ENCODE data around the gene KIF18B. TPM values are rescaled to one million over a fixed set of nuclear protein-coding genes. Genes with fewer than 3 reads are reported as not detected.

The KIF18B gene
- total and polyA plus RNA-seq, 2 of the 8 experiments (the other 6 are each of a cell fraction or from before 2014, with no cell fraction given): 39.0 to 59.4 TPM

DNA sequence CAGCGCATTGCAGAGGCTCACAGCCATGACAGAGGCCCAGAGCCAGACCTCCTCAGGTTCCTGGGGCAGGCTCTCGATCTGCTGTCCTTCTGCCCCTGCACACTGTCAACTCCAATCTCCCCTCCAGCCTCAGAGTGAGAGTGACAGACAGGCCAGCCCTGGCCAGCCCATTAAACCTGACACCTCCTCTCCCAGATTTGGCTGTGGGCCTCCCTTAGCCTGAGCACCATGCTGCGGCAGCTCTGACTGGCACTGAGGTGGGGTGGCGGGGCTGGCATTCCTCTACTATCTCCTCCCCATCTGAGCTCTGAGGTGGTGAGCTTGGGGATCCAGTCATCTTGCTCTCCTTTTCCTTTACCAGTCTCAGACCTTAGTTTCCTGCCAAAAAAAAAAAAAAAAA, 36.0 kb upstream of the KIF18B start:
- Histone ChIP-seq H3K23me2 (ENCODE audit: low read depth, low read length) (peaks cover 20% of the 10 kb centered on the region; the same call in 1 of the 2 replicates), H3K79me2 (ENCODE audit: control insufficient read depth in 1 of 2, insufficient read depth in 2 of 2, low read length in 2 of 2) (no peaks in the 10 kb centered on the region), H2BK5ac (ENCODE audit: low read depth, low read length) (no peak overlapping the region), H3K14ac (ENCODE audit: insufficient read length) (no peak overlapping the region), H3K79me1 (ENCODE audit: low read depth, low read length) (no peaks in the 10 kb centered on the region), H4K20me1 (replicated peaks in 1 of 2; ENCODE audit: control insufficient read depth in 1 of 2, insufficient read depth in 2 of 2, low read length in 2 of 2) (no peaks in the 10 kb centered on the region), H4K91ac (replicated peaks; ENCODE audit: insufficient read length, low read length) (no peak overlapping the region), H2BK20ac (ENCODE audit: low read length) (no peak overlapping the region), H3K27ac (ENCODE audit: low read depth, low read length) (no peak overlapping the region), H4K5ac (ENCODE audit: insufficient read length, low read depth, low read length) (no peak overlapping the region), H3K4me2 (ENCODE audit: insufficient read depth in 1 of 2, low read depth in 2 of 2, low read length in 2 of 2) (no peak overlapping the region), H4K8ac (ENCODE audit: extremely low read depth, insufficient read depth, low read length) (no peak overlapping the region), H3K4me3 (ENCODE audit: extremely low read depth in 1 of 4, insufficient read depth in 2 of 4, low read depth in 3 of 4, low read length in 4 of 4) (no peak overlapping the region), H3K36me3 (ENCODE audit: control insufficient read depth in 2 of 4, insufficient read depth in 4 of 4, low read length in 3 of 4) (no peaks in the 10 kb centered on the region), H3K56ac (replicated peaks; ENCODE audit: insufficient read length, low read depth, low read length) (no peak overlapping the region), H3K4ac (replicated peaks; ENCODE audit: insufficient read length, low read depth, low read length) (no peak overlapping the region), H3K9me3 (ENCODE audit: insufficient read depth in 2 of 2, low read depth in 1 of 2, low read length in 1 of 2) (no peaks in the 10 kb centered on the region), H2BK12ac (ENCODE audit: low read depth, low read length) (no peak overlapping the region; the same call in 1 of the 2 replicates), H3K18ac (ENCODE audit: extremely low read depth, low read length) (no peak overlapping the region), H2AFZ (ENCODE audit: low read length) (no peak overlapping the region), H3K23ac (ENCODE audit: insufficient read length) (no peak overlapping the region), H2BK15ac (ENCODE audit: low read length) (no peak overlapping the region), H2BK120ac (replicated peaks; ENCODE audit: low read depth, low read length) (no peak overlapping the region), H3K4me1 (replicated peaks in 1 of 4; ENCODE audit: control insufficient read depth in 3 of 4, insufficient read depth in 4 of 4, low read length in 3 of 4) (peaks cover 0 to 10% (median 6%) of the 10 kb centered on the region in 4 experiments; a peak in 4 of 7 replicates), H3K27me3 (replicated peaks in 1 of 4; ENCODE audit: control insufficient read depth in 3 of 4, extremely low read depth in 1 of 4, insufficient read depth in 3 of 4, low read length in 3 of 4) (peaks cover 0 to 8% (median 4%) of the 10 kb centered on the region in 4 experiments; a peak in 4 of 7 replicates), H3K9ac (replicated peaks in 1 of 4; ENCODE audit: extremely low read depth in 1 of 4, low read depth in 3 of 4, low read length in 3 of 4) (no peak overlapping the region), H2AK5ac (ENCODE audit: low read depth, low read length) (no peak overlapping the region)
- FAIRE-seq (no peak), DNase-seq (ENCODE audit: low read depth in 1 of 2, low spot score in 2 of 2) (no peak)
- ChIA-PET CTCF (ENCODE audit: partially characterized antibody) (interaction anchor here (1.0 kb wide), 1 partner anchor 65 kb away, joined by 4 read pairs; no protein-coding TSS in a partner anchor), POLR2A (ENCODE audit: partially characterized antibody) (no interaction called here)
- 89% methylated on average over 4 of the region's 4 CpGs; no CpG with 5 or more reads in 1 of the 2 experiments for WGBS, 2 experiments (ENCODE audit: extremely low coverage in 1 of 2, insufficient coverage in 1 of 2, insufficient read length in 1 of 2, insufficient replicate concordance in 2 of 2, low coverage in 1 of 2, low lambda C conversion rate in 2 of 2, missing lambda C conversion rate in 1 of 2)
- no peak for TF ChIP-seq BCL11A (IDR thresholded peaks at IDR 0.05; ENCODE audit: low read depth in 2 of 2, low read length in 2 of 2)
- no peak for TF ChIP-seq CBX8 (IDR thresholded peaks at IDR 0.05; ENCODE audit: borderline replicate concordance, low read depth, low read length)
- no peak for TF ChIP-seq RBBP5 (IDR thresholded peaks at IDR 0.05; ENCODE audit: borderline replicate concordance, low read depth, low read length)
